ENCODE results near the gene KMT2C. TPM values are rescaled to one million over a fixed set of nuclear protein-coding genes. Genes with fewer than 3 reads are reported as not detected.

The KMT2C gene
- total RNA-seq, 3 donors from 2014 or later, result 73.6 to 112 (median 85.5) TPM

DNA sequence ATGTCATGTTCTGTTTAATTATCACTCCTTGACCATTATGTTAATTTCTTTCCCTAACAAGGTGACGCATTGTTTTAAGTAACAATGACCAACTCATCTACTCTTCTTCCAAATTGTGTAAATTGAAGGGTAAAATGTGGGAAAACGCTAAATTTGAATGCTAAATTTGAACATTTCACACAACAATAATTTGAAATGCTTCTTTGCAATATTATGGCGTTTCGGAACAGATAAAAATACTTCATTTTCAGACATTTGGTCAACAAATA is 29.2 kb upstream of the KMT2C start:
- Histone ChIP-seq H3K4me1 (peaks cover 0 to 4% of the 10 kb centered on the region in 2 donors), H3K4me3 (peak overlapping the region; percentile 89 to 99 (median 93)), H3K27me3 (no peaks in the 10 kb centered on the region), H3K27ac (peak overlapping the region; percentile 99 to 100), H3K9me3 (no peaks in the 10 kb centered on the region), H3K36me3 (no peaks in the 10 kb centered on the region)
- DNase-seq (ENCODE audit: low spot score in 2 of 2), result no peak
- intact Hi-C loops (cut with DNase I; ENCODE audit: low total_unique reads), result no loop called here
- no peak for TF ChIP-seq POLR2A (IDR thresholded peaks at IDR 0.05)
- TF ChIP-seq POLR2AphosphoS5 (IDR thresholded peaks at IDR 0.05), result no peak
- TF ChIP-seq, protein P1, sequence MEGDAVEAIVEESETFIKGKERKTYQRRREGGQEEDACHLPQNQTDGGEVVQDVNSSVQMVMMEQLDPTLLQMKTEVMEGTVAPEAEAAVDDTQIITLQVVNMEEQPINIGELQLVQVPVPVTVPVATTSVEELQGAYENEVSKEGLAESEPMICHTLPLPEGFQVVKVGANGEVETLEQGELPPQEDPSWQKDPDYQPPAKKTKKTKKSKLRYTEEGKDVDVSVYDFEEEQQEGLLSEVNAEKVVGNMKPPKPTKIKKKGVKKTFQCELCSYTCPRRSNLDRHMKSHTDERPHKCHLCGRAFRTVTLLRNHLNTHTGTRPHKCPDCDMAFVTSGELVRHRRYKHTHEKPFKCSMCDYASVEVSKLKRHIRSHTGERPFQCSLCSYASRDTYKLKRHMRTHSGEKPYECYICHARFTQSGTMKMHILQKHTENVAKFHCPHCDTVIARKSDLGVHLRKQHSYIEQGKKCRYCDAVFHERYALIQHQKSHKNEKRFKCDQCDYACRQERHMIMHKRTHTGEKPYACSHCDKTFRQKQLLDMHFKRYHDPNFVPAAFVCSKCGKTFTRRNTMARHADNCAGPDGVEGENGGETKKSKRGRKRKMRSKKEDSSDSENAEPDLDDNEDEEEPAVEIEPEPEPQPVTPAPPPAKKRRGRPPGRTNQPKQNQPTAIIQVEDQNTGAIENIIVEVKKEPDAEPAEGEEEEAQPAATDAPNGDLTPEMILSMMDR (IDR thresholded peaks at IDR 0.05), result no peak

DNA sequence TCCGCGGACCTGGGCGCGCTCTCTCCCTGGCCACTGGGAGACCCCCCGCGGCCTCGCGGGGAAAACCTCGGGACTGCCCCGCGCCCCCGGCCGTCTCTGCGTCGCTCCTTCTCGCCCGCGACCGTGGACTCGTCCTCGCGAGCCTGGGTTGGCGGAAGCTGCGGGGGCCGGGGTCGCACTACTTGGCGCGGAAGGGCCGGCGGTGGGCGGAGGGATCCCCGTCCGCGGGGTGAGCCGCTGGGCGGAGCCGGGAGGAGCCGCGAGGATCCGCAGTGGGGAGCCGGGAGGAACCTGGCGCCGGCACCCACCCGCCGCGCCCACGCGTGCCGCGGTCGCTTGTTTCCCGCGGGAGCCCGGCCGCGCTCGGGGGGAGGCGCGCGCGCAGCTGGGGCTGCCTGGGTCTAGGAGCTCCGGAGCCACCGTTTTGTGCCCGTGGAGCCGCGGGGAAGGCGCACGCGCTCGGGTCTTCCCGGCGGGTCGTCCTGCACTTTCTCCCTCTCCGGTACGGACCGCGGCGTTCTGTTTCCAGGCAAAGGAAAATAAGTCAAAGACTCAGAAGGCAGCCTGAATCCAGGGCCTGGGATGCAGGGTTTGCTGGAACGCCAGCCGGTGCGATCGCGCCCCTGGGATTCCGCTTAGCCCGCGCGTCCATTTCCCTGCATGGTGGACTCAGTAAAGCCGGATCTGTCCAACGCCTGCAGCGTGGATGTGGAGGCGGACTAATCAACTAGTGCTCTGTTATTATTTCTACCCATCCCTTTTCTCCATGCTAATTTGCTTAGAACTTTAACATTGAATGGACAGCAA is 28.7 kb upstream of the KMT2C start:
- Histone ChIP-seq H3K27me3 (no peaks in the 10 kb centered on the region), H3K27ac (peak overlapping the region; percentile 99 to 100), H3K36me3 (no peaks in the 10 kb centered on the region), H3K4me3 (peak overlapping the region; percentile 89 to 99 (median 93)), H3K9me3 (no peaks in the 10 kb centered on the region), H3K4me1 (peaks cover 0 to 4% of the 10 kb centered on the region in 2 donors)
- intact Hi-C loops (cut with DNase I; ENCODE audit: low total_unique reads), result no loop called here
- TF ChIP-seq, protein P1 (IDR thresholded peaks at IDR 0.05), result peak in 1 of 3 donors; percentile 23
- TF ChIP-seq POLR2A (IDR thresholded peaks at IDR 0.05) (no peak), POLR2AphosphoS5 (IDR thresholded peaks at IDR 0.05) (peak in 2 of 3 donors; percentile 16 to 22)
- peak; percentile 60 to 70 for DNase-seq (ENCODE audit: low spot score in 2 of 2)

DNA sequence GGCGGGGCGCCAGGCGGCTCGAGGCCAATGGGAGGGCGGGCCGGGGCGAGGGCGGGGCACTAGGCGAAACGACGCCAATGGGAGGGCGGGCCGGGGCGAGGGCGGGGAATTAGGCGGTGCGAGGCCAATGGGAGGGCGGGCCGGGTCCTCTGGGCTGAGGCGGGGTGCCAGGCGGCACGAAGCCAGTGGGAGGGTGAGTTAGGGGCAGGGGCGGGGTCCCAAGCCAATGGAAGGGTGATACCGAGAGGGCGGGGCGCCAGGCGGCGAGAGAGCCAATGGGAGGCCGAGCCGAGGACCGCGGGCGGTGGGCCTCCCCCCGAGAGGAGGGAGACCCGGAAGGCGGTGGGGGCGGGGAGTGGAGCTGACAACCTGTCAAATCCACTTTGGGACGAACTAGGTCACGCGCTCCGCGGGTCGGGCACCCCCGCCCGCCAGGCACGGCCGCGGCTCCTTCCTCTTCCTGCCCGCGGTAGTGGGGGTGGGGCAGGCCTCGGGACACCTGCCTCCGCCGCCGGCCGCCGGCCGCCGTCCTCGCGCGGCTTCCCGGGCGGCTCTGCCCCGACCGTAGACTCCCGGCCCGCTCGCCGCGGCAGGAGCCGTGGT is 28.0 kb upstream of the KMT2C start:
- H3K27me3 ChIP-seq, result no peaks in the 10 kb centered on the region
- intact Hi-C loops (cut with DNase I; ENCODE audit: low total_unique reads), result no loop called here
- peak overlapping the region; percentile 99 to 100 for H3K27ac ChIP-seq
- peak overlapping the region; percentile 89 to 99 (median 93) for H3K4me3 ChIP-seq
- peak; percentile 100 for DNase-seq (ENCODE audit: low spot score in 2 of 2)
- TF ChIP-seq, protein P1 (IDR thresholded peaks at IDR 0.05), result no peak
- TF ChIP-seq POLR2AphosphoS5 (IDR thresholded peaks at IDR 0.05), result peak; percentile 76 to 88 (median 84)
- H3K9me3 ChIP-seq, result no peaks in the 10 kb centered on the region
- no peaks in the 10 kb centered on the region for H3K36me3 ChIP-seq
- H3K4me1 ChIP-seq, result peaks cover 0 to 4% of the 10 kb centered on the region in 2 donors

DNA sequence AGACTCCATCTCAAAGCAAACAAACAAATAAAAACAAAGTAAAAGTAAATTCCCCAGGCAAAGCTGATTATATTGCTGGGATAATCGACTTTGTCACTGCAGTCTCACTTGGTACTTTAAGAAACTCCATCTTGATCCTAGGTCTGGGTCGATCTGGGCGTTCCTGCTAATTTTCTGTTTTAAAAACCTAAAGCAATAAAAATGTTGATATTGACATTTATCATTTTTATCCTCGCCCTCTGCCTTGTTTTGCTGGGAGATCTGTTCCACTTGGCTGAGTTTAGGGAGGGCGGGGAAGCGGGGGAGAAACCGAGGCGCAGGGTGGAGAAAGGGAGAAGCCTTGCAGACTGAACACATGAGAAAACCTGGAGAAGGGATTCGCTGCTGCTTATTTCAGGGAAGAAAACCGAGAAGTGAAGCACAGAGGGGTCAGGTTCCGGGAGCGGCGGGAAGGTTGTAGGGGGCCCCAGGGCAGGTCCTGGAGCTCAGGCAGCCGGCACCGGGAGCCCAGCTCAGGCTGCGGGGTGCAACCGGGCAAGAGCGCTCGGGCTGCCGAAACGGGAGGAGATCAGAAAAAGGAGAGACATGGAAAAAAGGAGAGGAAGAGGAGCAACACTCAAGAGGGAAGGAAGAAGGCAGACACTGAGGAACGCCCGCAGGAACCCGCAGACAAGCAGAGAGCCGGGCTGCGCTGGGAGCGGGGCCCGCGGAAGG is 27.3 kb upstream of the KMT2C start:
- intact Hi-C loops (cut with DNase I; ENCODE audit: low total_unique reads), result no loop called here
- DNase-seq (ENCODE audit: low spot score in 2 of 2), result peak in 1 of 2 donors; percentile 55
- TF ChIP-seq POLR2A (IDR thresholded peaks at IDR 0.05) (no peak), POLR2AphosphoS5 (IDR thresholded peaks at IDR 0.05) (peak in 1 of 3 donors; percentile 51)
- TF ChIP-seq, protein P1 (IDR thresholded peaks at IDR 0.05), result no peak

More for the DNA sequence above, 27.3 kb upstream of the KMT2C start:
- H3K4me1 ChIP-seq, result peaks cover 0 to 4% of the 10 kb centered on the region in 2 donors
- no peaks in the 10 kb centered on the region for H3K9me3 ChIP-seq
- H3K27me3 ChIP-seq, result no peaks in the 10 kb centered on the region
- H3K4me3 ChIP-seq, result peak overlapping the region; percentile 64 to 99 (median 89)
- H3K27ac ChIP-seq, result peak overlapping the region; percentile 99 to 100
- H3K36me3 ChIP-seq, result no peaks in the 10 kb centered on the region
